Measurements from ENCODE around the gene ZNF32. TPM values are rescaled to one million over a fixed set of nuclear protein-coding genes. Genes with fewer than 3 reads are reported as not detected.

ZNF32 gene
- total RNA-seq, 1 experiment from 2014 or later: 24.8 TPM

- Histone ChIP-seq H3K4me3 (ENCODE audit: insufficient read depth, low read depth, low read length) (no peak overlapping the region), H3K27me3 (ENCODE audit: control insufficient read depth, insufficient read depth, low read length) (peaks cover 21% of the 10 kb centered on the region), H3K36me3 (replicated peaks; ENCODE audit: control insufficient read depth, insufficient read depth, low read length) (no peaks in the 10 kb centered on the region)
- peak; percentile 66 for DNase-seq
These were observed 37.7 kb upstream of the ZNF32 start for GRCh38 chr10:43686414-43686813.

- Histone ChIP-seq H3K36me3 (replicated peaks; ENCODE audit: control insufficient read depth, insufficient read depth, low read length) (no peaks in the 10 kb centered on the region), H3K4me3 (ENCODE audit: insufficient read depth, low read depth, low read length) (no peak overlapping the region), H3K27me3 (ENCODE audit: control insufficient read depth, insufficient read depth, low read length) (peaks cover 18% of the 10 kb centered on the region)
- no peak for DNase-seq
These were observed 37.1 kb upstream of the ZNF32 start for GRCh38 chr10:43685744-43686143.

- Histone ChIP-seq H3K36me3 (replicated peaks; ENCODE audit: control insufficient read depth, insufficient read depth, low read length) (no peaks in the 10 kb centered on the region), H3K4me3 (ENCODE audit: insufficient read depth, low read depth, low read length) (no peak overlapping the region), H3K27me3 (ENCODE audit: control insufficient read depth, insufficient read depth, low read length) (peaks cover 6% of the 10 kb centered on the region)
- DNase-seq: no peak
These were observed 35.5 kb upstream of the ZNF32 start for GRCh38 chr10:43684292-43684559.

- peak; percentile 81 for DNase-seq
- Histone ChIP-seq H3K27me3 (ENCODE audit: control insufficient read depth, insufficient read depth, low read length) (peaks cover 2% of the 10 kb centered on the region; the same call in 1 of the 2 replicates), H3K4me3 (ENCODE audit: insufficient read depth, low read depth, low read length) (no peak overlapping the region), H3K36me3 (replicated peaks; ENCODE audit: control insufficient read depth, insufficient read depth, low read length) (no peaks in the 10 kb centered on the region)
These were observed 35.0 kb upstream of the ZNF32 start for GRCh38 chr10:43683451-43684291.

GRCh38 chr10:43682956-43683355 is 34.3 kb upstream of the ZNF32 start:
- H3K4me3 ChIP-seq (ENCODE audit: insufficient read depth, low read depth, low read length): no peak overlapping the region
- DNase-seq: no peak
- no peaks in the 10 kb centered on the region for H3K36me3 ChIP-seq (replicated peaks; ENCODE audit: control insufficient read depth, insufficient read depth, low read length)
- no peaks in the 10 kb centered on the region for H3K27me3 ChIP-seq (ENCODE audit: control insufficient read depth, insufficient read depth, low read length)

- no peak overlapping the region for H3K4me3 ChIP-seq (ENCODE audit: insufficient read depth, low read depth, low read length)
- no peak for DNase-seq
- no peaks in the 10 kb centered on the region for H3K36me3 ChIP-seq (replicated peaks; ENCODE audit: control insufficient read depth, insufficient read depth, low read length)
- H3K27me3 ChIP-seq (ENCODE audit: control insufficient read depth, insufficient read depth, low read length): no peaks in the 10 kb centered on the region
These were observed 33.0 kb upstream of the ZNF32 start for GRCh38 chr10:43681721-43682120.

GRCh38 chr10:43681220-43681619 is 32.5 kb upstream of the ZNF32 start:
- Histone ChIP-seq H3K4me3 (ENCODE audit: insufficient read depth, low read depth, low read length) (no peak overlapping the region), H3K27me3 (ENCODE audit: control insufficient read depth, insufficient read depth, low read length) (no peaks in the 10 kb centered on the region), H3K36me3 (replicated peaks; ENCODE audit: control insufficient read depth, insufficient read depth, low read length) (no peaks in the 10 kb centered on the region)
- DNase-seq: no peak

GRCh38 chr10:43680035-43680434 is 31.4 kb upstream of the ZNF32 start:
- Histone ChIP-seq H3K4me3 (ENCODE audit: insufficient read depth, low read depth, low read length) (no peak overlapping the region), H3K36me3 (replicated peaks; ENCODE audit: control insufficient read depth, insufficient read depth, low read length) (no peaks in the 10 kb centered on the region), H3K27me3 (ENCODE audit: control insufficient read depth, insufficient read depth, low read length) (no peaks in the 10 kb centered on the region)
- DNase-seq: no peak

GRCh38 chr10:43679509-43679908 is 30.8 kb upstream of the ZNF32 start:
- no peaks in the 10 kb centered on the region for H3K27me3 ChIP-seq (ENCODE audit: control insufficient read depth, insufficient read depth, low read length)
- DNase-seq: no peak
- H3K4me3 ChIP-seq (ENCODE audit: insufficient read depth, low read depth, low read length): no peak overlapping the region
- H3K36me3 ChIP-seq (replicated peaks; ENCODE audit: control insufficient read depth, insufficient read depth, low read length): no peaks in the 10 kb centered on the region

GRCh38 chr10:43678654-43679053 is 30.0 kb upstream of the ZNF32 start:
- no peaks in the 10 kb centered on the region for H3K27me3 ChIP-seq (ENCODE audit: control insufficient read depth, insufficient read depth, low read length)
- H3K4me3 ChIP-seq (ENCODE audit: insufficient read depth, low read depth, low read length): no peak overlapping the region
- no peak for DNase-seq
- H3K36me3 ChIP-seq (replicated peaks; ENCODE audit: control insufficient read depth, insufficient read depth, low read length): no peaks in the 10 kb centered on the region

GRCh38 chr10:43676901-43677300 is 28.2 kb upstream of the ZNF32 start:
- H3K27me3 ChIP-seq (ENCODE audit: control insufficient read depth, insufficient read depth, low read length): no peaks in the 10 kb centered on the region
- no peak for DNase-seq
- H3K36me3 ChIP-seq (replicated peaks; ENCODE audit: control insufficient read depth, insufficient read depth, low read length): no peaks in the 10 kb centered on the region
- H3K4me3 ChIP-seq (ENCODE audit: insufficient read depth, low read depth, low read length): no peak overlapping the region

- Histone ChIP-seq H3K36me3 (replicated peaks; ENCODE audit: control insufficient read depth, insufficient read depth, low read length) (no peaks in the 10 kb centered on the region), H3K4me3 (ENCODE audit: insufficient read depth, low read depth, low read length) (no peak overlapping the region), H3K27me3 (ENCODE audit: control insufficient read depth, insufficient read depth, low read length) (peaks cover under 1% of the 10 kb centered on the region; the same call in 1 of the 2 replicates)
- DNase-seq: no peak
These were observed 27.6 kb upstream of the ZNF32 start for GRCh38 chr10:43676331-43676730.

GRCh38 chr10:43674553-43675210 is 26.0 kb upstream of the ZNF32 start:
- DNase-seq: no peak
- no peaks in the 10 kb centered on the region for H3K36me3 ChIP-seq (replicated peaks; ENCODE audit: control insufficient read depth, insufficient read depth, low read length)
- H3K4me3 ChIP-seq (ENCODE audit: insufficient read depth, low read depth, low read length): no peak overlapping the region
- H3K27me3 ChIP-seq (ENCODE audit: control insufficient read depth, insufficient read depth, low read length): peaks cover 4% of the 10 kb centered on the region; the same call in 1 of the 2 replicates

- DNase-seq: no peak
- no peak overlapping the region for H3K4me3 ChIP-seq (ENCODE audit: insufficient read depth, low read depth, low read length)
- no peaks in the 10 kb centered on the region for H3K36me3 ChIP-seq (replicated peaks; ENCODE audit: control insufficient read depth, insufficient read depth, low read length)
- peaks cover 4% of the 10 kb centered on the region; the same call in 1 of the 2 replicates for H3K27me3 ChIP-seq (ENCODE audit: control insufficient read depth, insufficient read depth, low read length)
These were observed 24.8 kb upstream of the ZNF32 start for GRCh38 chr10:43673471-43673870.

Data from H7 (cell line).